Measurements from ENCODE around the gene PDIA5.

GRCh38 chr3:123055352-123055751 is 11.5 kb upstream of the PDIA5 start:
- TF ChIP-seq, protein P1, sequence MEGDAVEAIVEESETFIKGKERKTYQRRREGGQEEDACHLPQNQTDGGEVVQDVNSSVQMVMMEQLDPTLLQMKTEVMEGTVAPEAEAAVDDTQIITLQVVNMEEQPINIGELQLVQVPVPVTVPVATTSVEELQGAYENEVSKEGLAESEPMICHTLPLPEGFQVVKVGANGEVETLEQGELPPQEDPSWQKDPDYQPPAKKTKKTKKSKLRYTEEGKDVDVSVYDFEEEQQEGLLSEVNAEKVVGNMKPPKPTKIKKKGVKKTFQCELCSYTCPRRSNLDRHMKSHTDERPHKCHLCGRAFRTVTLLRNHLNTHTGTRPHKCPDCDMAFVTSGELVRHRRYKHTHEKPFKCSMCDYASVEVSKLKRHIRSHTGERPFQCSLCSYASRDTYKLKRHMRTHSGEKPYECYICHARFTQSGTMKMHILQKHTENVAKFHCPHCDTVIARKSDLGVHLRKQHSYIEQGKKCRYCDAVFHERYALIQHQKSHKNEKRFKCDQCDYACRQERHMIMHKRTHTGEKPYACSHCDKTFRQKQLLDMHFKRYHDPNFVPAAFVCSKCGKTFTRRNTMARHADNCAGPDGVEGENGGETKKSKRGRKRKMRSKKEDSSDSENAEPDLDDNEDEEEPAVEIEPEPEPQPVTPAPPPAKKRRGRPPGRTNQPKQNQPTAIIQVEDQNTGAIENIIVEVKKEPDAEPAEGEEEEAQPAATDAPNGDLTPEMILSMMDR (IDR thresholded peaks at IDR 0.05), result no peak
- no peak for TF ChIP-seq POLR2A (IDR thresholded peaks at IDR 0.05)
